ENCODE measurements around the gene SRC.
"Not testable (repeated sequence)": the region's sequence is repeated elsewhere in the genome, so short reads cannot be mapped to it uniquely, and the experiment has no call there.

Gene SRC

DNA sequence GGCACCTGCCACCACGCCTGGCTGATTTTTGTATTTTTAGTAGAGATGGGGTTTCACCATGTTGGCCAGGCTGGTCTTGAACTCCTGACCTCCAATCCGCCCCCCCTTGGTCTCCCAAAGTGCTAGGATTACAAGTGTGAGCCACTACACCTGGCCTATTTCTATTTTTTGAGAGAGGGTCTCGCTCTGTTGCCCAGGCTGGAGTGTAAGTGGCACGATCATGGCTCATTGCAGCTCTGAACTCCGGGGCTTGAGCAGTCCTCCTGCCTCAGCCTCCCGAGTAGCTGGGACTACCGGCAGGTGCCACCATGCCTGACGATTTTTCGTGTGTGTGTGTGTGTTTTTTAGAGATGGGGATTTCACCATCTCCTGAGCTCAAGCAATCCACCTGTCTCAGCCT, 25.9 kb downstream of the SRC start:
- H3K4me1 Mint-ChIP-seq (ENCODE audit: low read depth); H3K27ac Mint-ChIP-seq; H3K9me3 Mint-ChIP-seq; H3K27me3 Mint-ChIP-seq; H3K4me3 Mint-ChIP-seq; H3K36me3 Mint-ChIP-seq (ENCODE audit: low read depth): not testable (repeated sequence)

DNA sequence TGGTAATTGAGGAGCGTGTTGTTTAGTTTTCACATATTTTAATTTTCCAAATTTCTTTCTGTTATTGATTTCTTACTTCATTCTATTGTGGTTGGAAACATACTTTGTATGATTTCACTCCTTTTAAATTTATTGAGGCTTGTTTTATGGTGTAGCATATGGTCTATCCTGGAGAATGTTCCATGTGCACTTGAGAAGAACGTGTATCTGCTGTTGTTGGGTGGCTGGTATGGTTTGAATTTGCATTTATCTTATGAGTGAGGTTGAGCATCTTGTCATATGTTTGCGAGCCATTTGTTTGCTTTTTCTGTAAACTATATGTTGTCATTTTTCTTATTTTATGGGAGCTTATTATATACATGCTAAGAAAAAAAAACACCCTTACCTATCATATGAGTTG, 26.5 kb downstream of the SRC start:
- H3K27me3 Mint-ChIP-seq: no peaks in the 10 kb centered on the region
- H3K36me3 Mint-ChIP-seq (ENCODE audit: low read depth): no peaks in the 10 kb centered on the region
- H3K4me1 Mint-ChIP-seq (ENCODE audit: low read depth): peaks cover 7% of the 10 kb centered on the region
- no peaks in the 10 kb centered on the region for H3K9me3 Mint-ChIP-seq
- H3K4me3 Mint-ChIP-seq: no peak overlapping the region
- no peak overlapping the region for H3K27ac Mint-ChIP-seq

GRCh38 chr20:37373020-37373598, 27.2 kb downstream of the SRC start:
- Mint-ChIP-seq H3K4me1 (ENCODE audit: low read depth) (peaks cover 8% of the 10 kb centered on the region), H3K4me3 (no peak overlapping the region), H3K9me3 (no peaks in the 10 kb centered on the region), H3K27ac (no peak overlapping the region), H3K27me3 (no peaks in the 10 kb centered on the region), H3K36me3 (ENCODE audit: low read depth) (no peaks in the 10 kb centered on the region)

DNA sequence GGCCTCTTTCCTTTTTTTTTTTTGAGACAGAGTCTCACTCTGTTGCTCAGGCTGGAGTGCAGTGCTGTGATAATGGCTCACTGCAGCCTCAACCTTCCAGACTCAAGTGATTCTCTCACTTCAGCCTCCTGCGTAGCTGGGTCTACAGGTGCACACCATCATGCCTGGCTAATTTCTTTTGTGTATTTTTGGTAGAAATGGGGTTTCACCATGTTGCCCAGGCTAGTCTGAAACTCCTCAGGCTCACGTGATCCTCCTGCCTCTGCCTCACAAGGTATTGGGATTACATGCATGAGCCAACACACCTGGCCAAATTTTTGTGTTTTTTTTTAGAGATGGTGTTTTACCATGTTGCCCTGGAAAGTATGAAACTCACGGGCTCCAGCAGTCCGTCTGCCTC, 29.3 kb downstream of the SRC start:
- Mint-ChIP-seq H3K36me3 (ENCODE audit: low read depth) (no peaks in the 10 kb centered on the region), H3K4me3 (no peak overlapping the region), H3K27me3 (no peaks in the 10 kb centered on the region), H3K9me3 (no peaks in the 10 kb centered on the region), H3K4me1 (ENCODE audit: low read depth) (peaks cover 8% of the 10 kb centered on the region), H3K27ac (no peak overlapping the region)

GRCh38 chr20:37376324-37376723, 30.4 kb downstream of the SRC start:
- no peaks in the 10 kb centered on the region for H3K9me3 Mint-ChIP-seq
- H3K36me3 Mint-ChIP-seq (ENCODE audit: low read depth): no peaks in the 10 kb centered on the region
- peaks cover 8% of the 10 kb centered on the region for H3K4me1 Mint-ChIP-seq (ENCODE audit: low read depth)
- H3K27me3 Mint-ChIP-seq: no peaks in the 10 kb centered on the region
- H3K27ac Mint-ChIP-seq: no peak overlapping the region
- H3K4me3 Mint-ChIP-seq: no peak overlapping the region

DNA sequence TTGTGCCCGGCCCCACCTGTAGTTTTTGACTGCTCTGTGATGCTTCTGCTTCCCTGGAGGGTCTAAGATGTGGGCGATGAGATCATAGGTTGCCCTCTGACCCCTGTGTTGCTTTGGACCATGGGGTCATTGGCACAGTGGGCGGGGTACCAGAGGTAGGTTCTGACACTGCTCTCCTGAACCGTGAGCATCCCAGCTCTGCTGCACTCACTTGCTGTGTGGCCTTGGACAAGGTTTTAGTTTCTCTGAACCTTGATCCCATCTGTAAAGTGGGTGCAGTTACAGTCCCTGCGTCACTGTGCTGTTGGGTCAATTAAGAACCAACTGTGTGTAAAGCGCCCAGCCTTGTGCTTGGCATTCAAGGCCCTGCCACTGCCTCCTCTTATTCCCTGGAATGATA, 30.9 kb downstream of the SRC start:
- peaks cover 8% of the 10 kb centered on the region for H3K4me1 Mint-ChIP-seq (ENCODE audit: low read depth)
- H3K36me3 Mint-ChIP-seq (ENCODE audit: low read depth): no peaks in the 10 kb centered on the region
- no peaks in the 10 kb centered on the region for H3K27me3 Mint-ChIP-seq
- no peak overlapping the region for H3K4me3 Mint-ChIP-seq
- H3K9me3 Mint-ChIP-seq: no peaks in the 10 kb centered on the region
- H3K27ac Mint-ChIP-seq: no peak overlapping the region

- H3K27ac Mint-ChIP-seq: peak overlapping the region; percentile 57
- no peaks in the 10 kb centered on the region for H3K36me3 Mint-ChIP-seq (ENCODE audit: low read depth)
- no peaks in the 10 kb centered on the region for H3K27me3 Mint-ChIP-seq
- H3K4me1 Mint-ChIP-seq (ENCODE audit: low read depth): peaks cover 11% of the 10 kb centered on the region
- no peaks in the 10 kb centered on the region for H3K9me3 Mint-ChIP-seq
- no peak overlapping the region for H3K4me3 Mint-ChIP-seq
Observed at GRCh38 chr20:37377346-37378081, 31.6 kb downstream of the SRC start.

DNA sequence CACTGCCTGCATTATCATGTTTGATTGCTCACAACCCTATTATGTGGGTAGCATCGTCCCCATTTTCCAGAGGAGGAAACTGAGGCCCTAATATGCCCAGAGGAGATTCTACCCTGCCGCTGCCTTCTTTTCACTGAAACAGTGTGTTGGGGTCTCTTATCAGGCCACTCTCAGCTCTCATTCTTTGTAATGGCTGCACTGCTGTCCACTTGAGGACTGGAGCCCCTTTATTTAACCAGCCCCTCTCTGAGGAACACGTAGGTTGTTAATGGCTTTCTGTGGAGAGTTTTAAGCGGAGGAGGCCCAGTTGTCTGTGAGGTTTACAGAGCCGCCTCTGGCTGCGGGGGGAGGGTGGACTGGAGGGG, 32.5 kb downstream of the SRC start:
- H3K27me3 Mint-ChIP-seq: no peaks in the 10 kb centered on the region
- H3K27ac Mint-ChIP-seq: no peak overlapping the region
- H3K9me3 Mint-ChIP-seq: no peaks in the 10 kb centered on the region
- H3K4me3 Mint-ChIP-seq: no peak overlapping the region
- peaks cover 20% of the 10 kb centered on the region for H3K4me1 Mint-ChIP-seq (ENCODE audit: low read depth)
- H3K36me3 Mint-ChIP-seq (ENCODE audit: low read depth): no peaks in the 10 kb centered on the region

DNA sequence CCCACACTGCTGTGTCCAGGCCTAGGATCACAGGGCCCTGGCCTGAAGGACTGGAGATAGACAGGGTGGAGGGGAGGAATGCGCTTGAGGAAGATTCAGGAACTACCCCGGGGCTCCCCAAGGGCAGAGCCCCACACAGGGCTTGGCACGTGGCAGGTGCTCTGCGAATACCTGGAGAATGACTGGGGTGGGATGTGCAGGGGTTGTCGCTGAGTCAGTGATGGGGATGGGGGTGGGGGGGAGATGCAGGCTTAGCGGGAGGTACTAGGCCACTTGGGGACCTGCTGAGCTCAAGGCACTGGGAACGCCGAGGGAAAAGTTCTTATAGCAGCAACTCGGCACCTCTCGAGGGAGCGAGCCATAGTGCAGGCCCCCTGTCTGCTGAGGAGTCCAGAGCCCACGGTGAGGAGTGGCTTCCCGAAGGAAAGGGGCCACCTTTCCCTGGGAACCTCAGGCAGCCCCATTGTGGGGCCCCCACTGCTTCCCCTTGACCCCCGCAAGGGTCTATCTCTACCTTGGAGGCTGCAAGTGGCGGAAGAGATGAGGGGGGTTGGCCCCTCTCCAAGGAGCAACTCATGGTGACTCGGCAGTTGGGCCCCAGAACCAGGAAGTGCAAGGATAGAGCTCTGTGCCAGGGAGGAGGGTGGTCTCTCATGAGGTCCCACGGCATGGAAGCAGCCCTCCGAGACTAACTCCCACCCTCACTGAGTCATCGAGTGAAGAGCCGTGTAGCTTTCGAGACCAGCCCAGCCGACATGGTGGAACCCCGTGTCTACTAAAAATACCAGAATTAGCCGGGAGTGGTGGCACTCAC, 33.1 kb downstream of the SRC start:
- Mint-ChIP-seq H3K4me3 (no peak overlapping the region), H3K9me3 (no peaks in the 10 kb centered on the region), H3K36me3 (ENCODE audit: low read depth) (no peaks in the 10 kb centered on the region), H3K4me1 (ENCODE audit: low read depth) (peaks cover 25% of the 10 kb centered on the region), H3K27ac (peak overlapping the region; percentile 26), H3K27me3 (no peaks in the 10 kb centered on the region)

GRCh38 chr20:37379967-37380828, 34.3 kb downstream of the SRC start:
- H3K27ac Mint-ChIP-seq: no peak overlapping the region
- H3K4me3 Mint-ChIP-seq: no peak overlapping the region
- H3K4me1 Mint-ChIP-seq (ENCODE audit: low read depth): peaks cover 30% of the 10 kb centered on the region
- H3K27me3 Mint-ChIP-seq: no peaks in the 10 kb centered on the region
- no peaks in the 10 kb centered on the region for H3K36me3 Mint-ChIP-seq (ENCODE audit: low read depth)
- no peaks in the 10 kb centered on the region for H3K9me3 Mint-ChIP-seq

GRCh38 chr20:37380864-37381579, 35.1 kb downstream of the SRC start:
- Mint-ChIP-seq H3K4me1 (ENCODE audit: low read depth) (peaks cover 31% of the 10 kb centered on the region), H3K4me3 (no peak overlapping the region), H3K9me3 (no peaks in the 10 kb centered on the region), H3K27me3 (no peaks in the 10 kb centered on the region), H3K27ac (no peak overlapping the region), H3K36me3 (ENCODE audit: low read depth) (no peaks in the 10 kb centered on the region)

GRCh38 chr20:37381621-37382471, 35.9 kb downstream of the SRC start:
- Mint-ChIP-seq H3K9me3 (no peaks in the 10 kb centered on the region), H3K4me3 (no peak overlapping the region), H3K27me3 (no peaks in the 10 kb centered on the region), H3K4me1 (ENCODE audit: low read depth) (peaks cover 30% of the 10 kb centered on the region), H3K36me3 (ENCODE audit: low read depth) (no peaks in the 10 kb centered on the region), H3K27ac (no peak overlapping the region)

GRCh38 chr20:37382482-37383120, 36.7 kb downstream of the SRC start:
- Mint-ChIP-seq H3K27ac (peak overlapping the region; percentile 70), H3K36me3 (ENCODE audit: low read depth) (no peaks in the 10 kb centered on the region), H3K27me3 (no peaks in the 10 kb centered on the region), H3K9me3 (no peaks in the 10 kb centered on the region), H3K4me1 (ENCODE audit: low read depth) (peaks cover 23% of the 10 kb centered on the region), H3K4me3 (peak overlapping the region; percentile 53)

Data from stimulated activated naive CD8-positive, alpha-beta T cell treated with anti-CD3 and anti-CD28 coated beads, Interleukin-15, Interleukin-2, amounts not matched to agents 100 ng/mL and 50 ng/mL, for 24 hours (primary cell).